Measurements from ENCODE around the gene SIX3. TPM values are rescaled to one million over a fixed set of nuclear protein-coding genes. Genes with fewer than 3 reads are reported as not detected.

SIX3 gene
- total RNA-seq, 4 donors from 2014 or later = not detected

DNA sequence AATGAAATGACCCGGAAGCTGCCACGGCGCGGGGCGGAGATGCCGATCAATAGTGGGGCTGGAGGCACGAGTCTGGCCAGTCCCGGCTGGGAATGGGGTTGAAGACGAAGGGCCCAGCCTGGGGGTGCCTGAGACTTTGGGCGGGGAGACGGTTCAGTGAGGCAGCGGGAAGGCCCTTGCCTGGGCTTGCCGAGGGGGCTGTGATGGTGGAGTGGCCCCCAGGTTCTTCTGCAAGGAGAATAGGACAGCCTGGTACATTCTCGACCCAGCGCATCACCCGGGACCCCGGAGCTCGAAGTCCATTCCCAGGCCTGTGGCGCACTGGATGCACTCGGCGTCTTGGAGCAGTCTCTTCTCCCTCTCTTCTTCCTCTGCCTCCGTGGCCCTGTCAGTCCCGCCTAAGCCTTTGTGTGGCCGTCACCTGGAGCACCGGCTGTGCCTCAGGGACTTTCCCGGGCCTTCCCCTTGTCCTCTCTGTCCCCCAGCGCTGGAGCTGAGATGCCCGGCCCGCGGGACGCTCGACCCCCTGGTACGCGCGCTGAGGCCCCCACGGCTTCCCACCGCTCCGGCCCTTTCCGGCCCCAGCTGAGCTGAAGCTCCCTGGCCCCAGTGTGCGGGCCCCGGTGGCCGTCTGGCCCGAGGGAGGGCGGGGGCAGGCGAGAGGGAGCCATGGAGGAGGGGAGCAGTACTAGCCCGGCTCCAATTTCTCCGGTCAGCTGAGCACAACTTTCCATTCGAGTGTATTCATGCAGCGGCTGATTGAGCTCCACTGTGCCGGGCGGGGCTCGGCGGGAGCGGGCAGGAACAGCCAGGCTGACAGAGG, 8.0 kb downstream of the SIX3 start:
- H3K36me3 ChIP-seq = no peaks in the 10 kb centered on the region
- no peak for TF ChIP-seq POLR2A (IDR thresholded peaks at IDR 0.05)
- TF ChIP-seq, protein P1, sequence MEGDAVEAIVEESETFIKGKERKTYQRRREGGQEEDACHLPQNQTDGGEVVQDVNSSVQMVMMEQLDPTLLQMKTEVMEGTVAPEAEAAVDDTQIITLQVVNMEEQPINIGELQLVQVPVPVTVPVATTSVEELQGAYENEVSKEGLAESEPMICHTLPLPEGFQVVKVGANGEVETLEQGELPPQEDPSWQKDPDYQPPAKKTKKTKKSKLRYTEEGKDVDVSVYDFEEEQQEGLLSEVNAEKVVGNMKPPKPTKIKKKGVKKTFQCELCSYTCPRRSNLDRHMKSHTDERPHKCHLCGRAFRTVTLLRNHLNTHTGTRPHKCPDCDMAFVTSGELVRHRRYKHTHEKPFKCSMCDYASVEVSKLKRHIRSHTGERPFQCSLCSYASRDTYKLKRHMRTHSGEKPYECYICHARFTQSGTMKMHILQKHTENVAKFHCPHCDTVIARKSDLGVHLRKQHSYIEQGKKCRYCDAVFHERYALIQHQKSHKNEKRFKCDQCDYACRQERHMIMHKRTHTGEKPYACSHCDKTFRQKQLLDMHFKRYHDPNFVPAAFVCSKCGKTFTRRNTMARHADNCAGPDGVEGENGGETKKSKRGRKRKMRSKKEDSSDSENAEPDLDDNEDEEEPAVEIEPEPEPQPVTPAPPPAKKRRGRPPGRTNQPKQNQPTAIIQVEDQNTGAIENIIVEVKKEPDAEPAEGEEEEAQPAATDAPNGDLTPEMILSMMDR (IDR thresholded peaks at IDR 0.05) = no peak
- no peaks in the 10 kb centered on the region for H3K9me3 ChIP-seq
- no peak overlapping the region for H3K4me3 ChIP-seq
- peaks cover 2 to 34% of the 10 kb centered on the region in 2 donors for H3K27me3 ChIP-seq
- H3K4me1 ChIP-seq = peaks cover 0 to 1% of the 10 kb centered on the region in 2 donors
- no peak for DNase-seq
- intact Hi-C loops (cut with DNase I; ENCODE audit: low total_unique reads) = loop anchor here (10.0 kb wide), 1 partner anchor 465 kb away; no protein-coding TSS in a partner anchor
- no peak overlapping the region for H3K27ac ChIP-seq

- H3K27ac ChIP-seq = no peak overlapping the region
- intact Hi-C loops (cut with DNase I; ENCODE audit: low total_unique reads) = loop anchor here (10.0 kb wide), 1 partner anchor 466 kb away; no protein-coding TSS in a partner anchor
- H3K9me3 ChIP-seq = no peaks in the 10 kb centered on the region
- H3K4me3 ChIP-seq = no peak overlapping the region
- peaks cover 5 to 24% of the 10 kb centered on the region in 2 donors for H3K27me3 ChIP-seq
- DNase-seq = no peak
- peaks cover 0 to 12% of the 10 kb centered on the region in 2 donors for H3K4me1 ChIP-seq
- H3K36me3 ChIP-seq = no peaks in the 10 kb centered on the region
- TF ChIP-seq, protein P1 (IDR thresholded peaks at IDR 0.05) = no peak
- TF ChIP-seq POLR2A (IDR thresholded peaks at IDR 0.05) = no peak
Observed at GRCh38 chr2:44950646-44951045, 9.1 kb downstream of the SIX3 start.

DNA sequence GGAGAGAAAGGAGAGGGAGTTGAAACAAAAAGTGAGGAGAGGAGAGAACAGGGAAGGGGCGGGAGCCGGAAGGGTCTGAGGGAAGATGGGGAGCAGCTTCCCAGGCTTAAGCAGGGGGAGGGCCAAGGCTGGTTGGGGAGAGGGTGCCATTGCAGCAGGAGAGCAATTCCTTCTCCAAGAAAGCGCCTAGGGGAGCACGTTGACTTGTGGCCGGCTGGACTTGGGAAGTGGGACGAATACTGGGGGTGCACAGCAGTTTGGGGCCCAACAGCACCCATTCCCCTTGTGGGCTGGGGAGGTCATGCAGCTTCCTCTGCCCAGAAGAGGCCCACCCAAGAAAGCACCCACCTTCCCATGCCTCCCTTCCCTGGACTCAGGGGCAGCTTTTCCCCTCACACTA, 9.6 kb downstream of the SIX3 start:
- Histone ChIP-seq H3K4me1 (peaks cover 0 to 15% of the 10 kb centered on the region in 2 donors), H3K9me3 (no peaks in the 10 kb centered on the region), H3K36me3 (no peaks in the 10 kb centered on the region), H3K4me3 (no peak overlapping the region), H3K27me3 (peaks cover 5 to 19% of the 10 kb centered on the region in 2 donors), H3K27ac (no peak overlapping the region)
- intact Hi-C loops (cut with DNase I; ENCODE audit: low total_unique reads) = loop anchor here (10.0 kb wide), 1 partner anchor 466 kb away; no protein-coding TSS in a partner anchor
- no peak for DNase-seq
- TF ChIP-seq, protein P1 (IDR thresholded peaks at IDR 0.05) = no peak
- TF ChIP-seq POLR2A (IDR thresholded peaks at IDR 0.05) = no peak

DNA sequence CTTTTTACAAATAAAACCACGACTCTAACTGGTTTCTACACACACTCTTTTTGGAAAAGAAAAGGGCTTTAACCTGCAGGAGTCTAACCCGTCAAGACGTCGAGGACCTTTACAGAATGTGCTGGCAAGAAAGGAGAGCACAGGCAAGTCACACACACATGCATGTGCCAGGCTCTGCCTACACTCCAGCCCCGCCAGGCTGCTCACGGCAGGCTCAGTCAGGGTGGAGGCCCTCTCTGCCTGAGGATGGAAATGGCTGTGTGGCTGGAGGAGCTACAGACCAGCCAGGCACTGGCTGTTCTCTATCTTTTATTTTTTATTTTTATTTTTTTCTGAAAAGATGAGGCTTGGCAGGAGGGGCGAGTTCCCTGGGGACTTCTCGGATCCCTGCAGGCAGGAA, 10.2 kb downstream of the SIX3 start:
- intact Hi-C loops (cut with DNase I; ENCODE audit: low total_unique reads) = loop anchor here (10.0 kb wide), 1 partner anchor 467 kb away; no protein-coding TSS in a partner anchor
- TF ChIP-seq, protein P1 (IDR thresholded peaks at IDR 0.05) = no peak
- TF ChIP-seq POLR2A (IDR thresholded peaks at IDR 0.05) = no peak
- Histone ChIP-seq H3K4me1 (peaks cover 0 to 15% of the 10 kb centered on the region in 2 donors), H3K27me3 (peaks cover 5 to 17% of the 10 kb centered on the region in 2 donors), H3K27ac (no peak overlapping the region), H3K36me3 (no peaks in the 10 kb centered on the region), H3K4me3 (no peak overlapping the region), H3K9me3 (no peaks in the 10 kb centered on the region)
- DNase-seq = no peak
